K562 (cell line): ENCODE measurements around the gene SCN5A. TPM values are rescaled to one million over a fixed set of nuclear protein-coding genes. Genes with fewer than 3 reads are reported as not detected.

Experiments used
- ATAC-seq: fragments of 200-7000 bp; cut with Tn5 transposase; 3 replicates; pipeline ENCODE4 v1.9.1; 2020; ENCODE audit warnings: moderate library complexity
- BruUV-seq: library from RNA; stranded (reverse); fragments of 400-500 nt; replicated peaks from 2 replicates; lab custom pipeline; 2021; lab: Mats Ljungman, UMichigan
- CTCF ChIA-PET: fragments of 300-600 bp; formaldehyde crosslinking; extraction: SDS; loops from one replicate; lab custom pipeline; 2021; ENCODE audit warnings: low intra/inter-chr PET ratio; lab: Yijun Ruan, JAX
- POLR2A ChIA-PET: fragments of 300-600, 350-650 bp; sonication (Branson Sonifier 250); formaldehyde crosslinking; extraction: SDS; loops from one replicate; lab custom pipeline; 2021; ENCODE audit warnings: antibody characterized with exemption, inconsistent platforms; lab: Yijun Ruan, JAX
- DNase-seq, 4 experiments: peaks; one replicate each; pipeline versions ENCODE4 v3.0.0 to v3.0.0-alpha.2; 2011 to 2018; ENCODE audit warnings: low spot score in 3 of 4, mixed read lengths in 3 of 4; ENCODE audit errors: extremely low read depth in 1 of 4
- FAIRE-seq: peaks from 2 replicates; lab custom pipeline; 2011; peaks lifted over from hg19 to GRCh38; lab: Jason Lieb, UNC
- H2AFZ ChIP-seq: 2 replicates; pipeline ENCODE4 v1.6.0; 2011; ENCODE audit warnings: low read depth, low read length, control low read depth, inconsistent platforms
- H3K27ac ChIP-seq: fragments of 200-600 bp; 3 replicates; pipeline ENCODE4 v1.8.0; 2011; ENCODE audit warnings: low read depth, mild to moderate bottlenecking, control low read depth, inconsistent platforms, low read length, moderate library complexity, mixed read lengths; ENCODE audit errors: extremely low read depth
- H3K27me3 ChIP-seq, 2 experiments: fragments of 300-600 bp in 1 of 2; 2 replicates in 1 of 2; 3 replicates in 1 of 2; pipeline versions ENCODE4 v1.6.0 to v1.8.0; 2011; ENCODE audit warnings: inconsistent platforms in 2 of 2, low read length in 2 of 2, mild to moderate bottlenecking in 1 of 2, mixed read lengths in 1 of 2, moderate library complexity in 1 of 2; ENCODE audit not compliant: control insufficient read depth in 2 of 2, insufficient read depth in 2 of 2
- H3K36me3 ChIP-seq: fragments of 300-600 bp; 3 replicates; pipeline ENCODE4 v1.8.0; 2011; ENCODE audit warnings: mild to moderate bottlenecking, low read length, inconsistent platforms; ENCODE audit not compliant: control insufficient read depth, insufficient read depth
- H3K4me1 ChIP-seq, 2 experiments: fragments of 200-600 bp in 1 of 2; replicated peaks in 1 of 2; 2 replicates in 1 of 2; 3 replicates in 1 of 2; pipeline versions ENCODE4 v1.5.1 to v1.8.0; 2011; ENCODE audit warnings: inconsistent platforms in 2 of 2, low read length in 2 of 2, mild to moderate bottlenecking in 1 of 2, mixed read lengths in 1 of 2, moderate library complexity in 1 of 2; ENCODE audit not compliant: control insufficient read depth in 2 of 2, insufficient read depth in 2 of 2
- H3K4me2 ChIP-seq: 2 replicates; pipeline ENCODE4 v1.6.1; 2011; ENCODE audit warnings: low read length, control low read depth, inconsistent platforms, mixed read lengths; ENCODE audit not compliant: insufficient read depth
- H3K4me3 ChIP-seq: fragments of 200-600 bp; sonication (generic), shearing (Covaris generic); 2 replicates; pipeline ENCODE4 v1.5.1; 2016; ENCODE audit warnings: control low read depth, inconsistent platforms
- H3K79me2 ChIP-seq: fragments of 200-600 bp; 3 replicates; pipeline ENCODE4 v1.8.0; 2011; ENCODE audit warnings: low read length, inconsistent platforms; ENCODE audit not compliant: control insufficient read depth, insufficient read depth
- H3K9ac ChIP-seq, 2 experiments: 2 replicates each; pipeline versions ENCODE4 v1.6.0 to v1.6.1; 2011; ENCODE audit warnings: low read depth in 2 of 2, low read length in 2 of 2, control low read depth in 1 of 2, inconsistent platforms in 1 of 2, mild to moderate bottlenecking in 1 of 2, mixed read lengths in 1 of 2; ENCODE audit not compliant: insufficient read depth in 1 of 2
- H3K9me1 ChIP-seq: one replicate; pipeline ENCODE4 v1.6.0; 2011; ENCODE audit warnings: inconsistent platforms, mild to moderate bottlenecking, low read length, moderate library complexity; ENCODE audit not compliant: control insufficient read depth, insufficient read depth
- H3K9me3 ChIP-seq: replicated peaks from 2 replicates; pipeline ENCODE4 v1.5.1; 2011; ENCODE audit warnings: low read depth, low read length, inconsistent platforms; ENCODE audit not compliant: control insufficient read depth, insufficient read depth
- H4K20me1 ChIP-seq: replicated peaks from 2 replicates; pipeline ENCODE4 v1.6.1; 2011; ENCODE audit warnings: low read length, inconsistent platforms, mixed read lengths; ENCODE audit not compliant: control insufficient read depth, insufficient read depth
- ATF7 ChIP-seq: fragments of 450-650 bp; IDR thresholded peaks from 2 replicates; pipeline ENCODE4 v1.7.1; 2014; ENCODE audit warnings: mild to moderate bottlenecking, moderate library complexity
- BDP1 ChIP-seq: IDR thresholded peaks from 3 replicates; pipeline ENCODE4 v1.6.1; 2011; ENCODE audit not compliant: insufficient read length, insufficient read depth
- BRD9 ChIP-seq: fragments of 450-650 bp; IDR thresholded peaks from 2 replicates; pipeline ENCODE4 v1.6.1; 2018; ENCODE audit warnings: low read depth; ENCODE audit not compliant: partially characterized antibody
- DLX4 ChIP-seq: fragments of 250-450 bp; sonication (Bioruptor Pico); IDR thresholded peaks from 2 replicates; pipeline ENCODE4 v1.6.1; 2021; ENCODE audit warnings: mild to moderate bottlenecking
- GATA2 ChIP-seq: sonication (generic); formaldehyde crosslinking; IDR thresholded peaks from 2 replicates; pipeline ENCODE4 v1.4.0; 2020; ENCODE audit warnings: mild to moderate bottlenecking, missing genetic modification reagents
- GMEB1 ChIP-seq: fragments of 250-450 bp; sonication (Bioruptor Pico); IDR thresholded peaks from 2 replicates; pipeline ENCODE4 v1.4.0; 2020; ENCODE audit warnings: mild to moderate bottlenecking
- MXD1 ChIP-seq: fragments of 250-450 bp; sonication (Bioruptor Pico); IDR thresholded peaks from 2 replicates; pipeline ENCODE4 v1.8.0; 2021; ENCODE audit warnings: borderline replicate concordance, mild to moderate bottlenecking, moderate library complexity; ENCODE audit not compliant: poor library complexity, severe bottlenecking
- RFX5 ChIP-seq: IDR thresholded peaks from 2 replicates; pipeline ENCODE4 v1.6.1; 2011; ENCODE audit warnings: low read depth, mild to moderate bottlenecking, improper control_type of control experiment, low read length
- SIRT6 ChIP-seq: IDR thresholded peaks from one replicate; pipeline ENCODE4 v1.6.1; 2012; ENCODE audit warnings: low read depth, mild to moderate bottlenecking, control low read depth, inconsistent platforms, low read length, moderate library complexity
- SMAD1 ChIP-seq: fragments of 150-350 bp; IDR thresholded peaks from 2 replicates; pipeline ENCODE4 v1.6.1; 2014; ENCODE audit warnings: low read length, low read depth; ENCODE audit not compliant: partially characterized antibody
- WGBS: fragments of 100-300 bp; shearing (Covaris generic); methylation state at CpG from one replicate; pipeline ENCODE4 v1.1.6; 2016; ENCODE audit warnings: low coverage, mixed read lengths; ENCODE audit not compliant: insufficient coverage; ENCODE audit errors: missing lambda C conversion rate; 5-methylcytosine and 5-hydroxymethylcytosine counted together
- in situ Hi-C: fragments of 300-500 bp; cut with MboI; formaldehyde crosslinking; loops from 4 replicates; pipeline ENCODE4 v1.15.0; 2018; ENCODE audit warnings: inconsistent platforms, mixed read lengths
- intact Hi-C: fragments of 100-400 bp; cut with micrococcal nuclease; formaldehyde crosslinking; loops from 2 replicates; pipeline ENCODE4 v1.14.2; 2022
- polyA plus RNA-seq, 8 experiments: library from polyadenylated mRNA; depleted of rRNA in 4 of 8; stranded (reverse) in 5 of 8; unstranded in 3 of 8; fragments of >200 nt; fragmentation: Nextera tagmentation in 2 of 8; fragmentation: Illumina TruSeq in 1 of 8; extraction: Ambion mirVana in 2 of 8; extraction: Trizol in 1 of 8; gene quantifications; 2 replicates each; pipeline versions ENCODE4 v1.2.1 to v1.2.3, GENCODE V29; 2011 to 2014; ENCODE audit warnings: inconsistent platforms in 1 of 8, missing spikeins in 1 of 8
- total RNA-seq, 7 experiments: library from RNA; depleted of rRNA in 6 of 7; stranded (reverse); fragments of >200 nt in 6 of 7; fragmentation: Illumina TruSeq in 2 of 7; extraction: Trizol in 2 of 7; gene quantifications; 2 replicates each; pipeline versions ENCODE4 v1.2.1 to v1.2.3, GENCODE V29; 2011 to 2021; ENCODE audit warnings: low replicate concordance in 1 of 7

Gene SCN5A
- total and polyA plus RNA-seq, 9 of the 15 experiments (the other 6 are each of a cell fraction or from before 2014, with no cell fraction given) = 0.07 to 1.4 (median 0.21) TPM; not detected in 2

DNA sequence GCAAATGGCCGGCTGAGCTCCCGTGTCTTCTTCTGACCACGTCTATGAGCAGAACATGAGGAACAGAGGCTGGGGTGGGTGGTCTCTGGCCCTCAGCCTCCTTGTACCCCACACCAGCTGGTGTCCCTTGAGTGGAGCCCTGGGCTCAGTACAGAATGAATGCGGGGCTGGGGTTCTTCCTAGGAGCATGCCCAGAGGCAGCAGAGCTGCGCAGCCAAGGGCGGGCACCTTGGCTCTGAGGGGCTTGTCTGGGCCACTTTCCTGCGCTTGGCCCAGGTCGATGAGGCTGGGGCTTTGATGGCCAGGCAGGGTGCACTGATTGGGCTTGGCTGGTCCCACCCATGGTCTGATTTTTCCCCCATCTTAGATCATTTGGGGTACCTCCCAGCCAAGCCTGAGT is 6.4 kb downstream of the SCN5A start:
- Histone ChIP-seq H3K27me3 (peaks cover 41 to 81% of the 10 kb centered on the region in 2 experiments; a peak in 4 of 5 replicates), H3K4me1 (no peaks in the 10 kb centered on the region), H4K20me1 (peaks cover 15% of the 10 kb centered on the region), H3K27ac (no peak overlapping the region), H3K9me3 (no peaks in the 10 kb centered on the region), H3K9ac (no peak overlapping the region), H3K79me2 (no peaks in the 10 kb centered on the region), H2AFZ (no peak overlapping the region), H3K9me1 (no peaks in the 10 kb centered on the region), H3K4me3 (no peak overlapping the region), H3K4me2 (no peak overlapping the region), H3K36me3 (no peaks in the 10 kb centered on the region)
- in situ Hi-C loops (no loop called here), intact Hi-C loops (no loop called here)
- FAIRE-seq (no peak), DNase-seq (no peak), ATAC-seq (no peak)
- CTCF ChIA-PET = no interaction called here
- POLR2A ChIA-PET = interaction anchor here (0.9 to 1.5 kb wide), 2 partner anchors 9 to 11 kb away, joined by 3 to 4 read pairs; no protein-coding TSS in a partner anchor
- TF ChIP-seq RFX5 (no peak), ATF7 (no peak), GATA2 (CRISPR knock-in tag) (no peak), BDP1 (no peak), GMEB1 (no peak), MXD1 (no peak), SIRT6 (no peak), SMAD1 (no peak), DLX4 (CRISPR knock-in tag) (no peak), BRD9 (no peak)
- WGBS = under 1% methylated on average over 8 of the region's 8 CpGs
- no TSS peak for BruUV-seq
